Peyer's patch (tissue), 4 donors: ENCODE measurements around the gene SMCO2.

ENCODE experiments used
- POLR2A ChIP-seq, 2 donors: fragments of 450-650 bp; IDR thresholded peaks; one replicate each; pipeline ENCODE4 v1.5.1; 2017; ENCODE audit warnings: antibody characterized with exemption in 2 of 2, mild to moderate bottlenecking in 2 of 2, moderate library complexity in 2 of 2
- TF ChIP-seq, protein P1 (sequence below), 6 experiments: fragments of 450-650 bp in 4 of 6; fragments of 200-600 bp in 2 of 6; sonication (generic) in 1 of 6; IDR thresholded peaks; one replicate each; pipeline ENCODE4 v1.5.1; 2017 to 2019; ENCODE audit warnings: antibody characterized with exemption in 6 of 6, mild to moderate bottlenecking in 3 of 6, moderate library complexity in 1 of 6

DNA sequence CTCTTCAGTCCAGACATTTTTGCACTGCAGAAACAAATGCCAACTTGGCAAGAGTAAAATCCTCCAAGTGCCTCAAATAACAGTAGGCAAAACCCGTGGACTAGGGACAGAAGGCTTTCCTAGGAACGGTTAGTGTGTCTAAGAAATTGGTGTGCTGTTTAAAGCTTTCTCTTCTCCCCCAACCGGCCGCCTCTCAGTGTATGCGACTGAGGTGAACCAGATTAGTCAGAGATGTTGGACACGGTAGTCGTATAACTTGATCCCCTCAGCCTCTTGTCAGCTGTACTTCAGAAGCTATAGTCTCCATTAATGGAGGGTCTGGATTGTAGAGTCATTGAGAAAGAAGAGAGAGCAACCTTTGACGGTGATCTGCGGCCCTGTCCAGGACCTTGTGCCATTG lies 99.1 kb downstream of the SMCO2 start:
- TF ChIP-seq, protein P1, sequence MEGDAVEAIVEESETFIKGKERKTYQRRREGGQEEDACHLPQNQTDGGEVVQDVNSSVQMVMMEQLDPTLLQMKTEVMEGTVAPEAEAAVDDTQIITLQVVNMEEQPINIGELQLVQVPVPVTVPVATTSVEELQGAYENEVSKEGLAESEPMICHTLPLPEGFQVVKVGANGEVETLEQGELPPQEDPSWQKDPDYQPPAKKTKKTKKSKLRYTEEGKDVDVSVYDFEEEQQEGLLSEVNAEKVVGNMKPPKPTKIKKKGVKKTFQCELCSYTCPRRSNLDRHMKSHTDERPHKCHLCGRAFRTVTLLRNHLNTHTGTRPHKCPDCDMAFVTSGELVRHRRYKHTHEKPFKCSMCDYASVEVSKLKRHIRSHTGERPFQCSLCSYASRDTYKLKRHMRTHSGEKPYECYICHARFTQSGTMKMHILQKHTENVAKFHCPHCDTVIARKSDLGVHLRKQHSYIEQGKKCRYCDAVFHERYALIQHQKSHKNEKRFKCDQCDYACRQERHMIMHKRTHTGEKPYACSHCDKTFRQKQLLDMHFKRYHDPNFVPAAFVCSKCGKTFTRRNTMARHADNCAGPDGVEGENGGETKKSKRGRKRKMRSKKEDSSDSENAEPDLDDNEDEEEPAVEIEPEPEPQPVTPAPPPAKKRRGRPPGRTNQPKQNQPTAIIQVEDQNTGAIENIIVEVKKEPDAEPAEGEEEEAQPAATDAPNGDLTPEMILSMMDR (IDR thresholded peaks at IDR 0.05), result no peak
- TF ChIP-seq POLR2A (IDR thresholded peaks at IDR 0.05), result no peak
